ENCODE results near the gene LMOD2. TPM values are rescaled to one million over a fixed set of nuclear protein-coding genes. Genes with fewer than 3 reads are reported as not detected.
A peak's percentile ranks its signal among the peaks of the same experiment; 100 is the strongest.

The LMOD2 gene
- total and polyA plus RNA-seq, 2 donors (not counting 3 experiments of a cell fraction or from before 2014, with no cell fraction given), result not detected

DNA sequence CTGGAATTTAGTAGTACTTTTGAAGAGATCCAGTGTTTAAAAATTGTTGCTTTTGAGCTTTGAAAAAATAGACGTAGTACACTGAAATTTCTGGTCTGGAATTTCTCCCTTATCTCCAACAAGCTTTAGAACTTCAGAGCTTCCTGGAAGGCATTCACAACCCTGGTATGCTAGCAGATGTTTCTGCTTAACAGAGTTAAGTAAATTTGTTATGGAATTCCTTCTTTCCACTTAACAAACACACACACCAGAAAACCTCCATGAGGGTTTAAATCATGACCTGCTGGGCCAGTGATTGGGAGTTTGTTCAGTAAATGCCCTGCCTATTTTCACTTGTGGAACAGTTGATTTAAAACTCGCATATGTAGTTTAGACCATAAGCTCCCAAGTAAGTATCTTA is 40.3 kb upstream of the LMOD2 start:
- TF ChIP-seq, protein P1, sequence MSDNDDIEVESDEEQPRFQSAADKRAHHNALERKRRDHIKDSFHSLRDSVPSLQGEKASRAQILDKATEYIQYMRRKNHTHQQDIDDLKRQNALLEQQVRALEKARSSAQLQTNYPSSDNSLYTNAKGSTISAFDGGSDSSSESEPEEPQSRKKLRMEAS (IDR thresholded peaks at IDR 0.05; ENCODE audit: insufficient read depth, insufficient read length), result no peak
- TF ChIP-seq EZH2 (IDR thresholded peaks at IDR 0.05; ENCODE audit: borderline replicate concordance, low read depth, low read length, severe bottlenecking) (no peak), FOS (IDR thresholded peaks at IDR 0.05; ENCODE audit: borderline replicate concordance, insufficient read depth, low read length) (no peak), POLR2AphosphoS5 (IDR thresholded peaks at IDR 0.05; ENCODE audit: insufficient read depth, low read depth, low read length) (no peak), JUN (IDR thresholded peaks at IDR 0.05; ENCODE audit: borderline replicate concordance, insufficient read depth, insufficient read length, low read depth) (no peak)
- TF ChIP-seq, protein P2, sequence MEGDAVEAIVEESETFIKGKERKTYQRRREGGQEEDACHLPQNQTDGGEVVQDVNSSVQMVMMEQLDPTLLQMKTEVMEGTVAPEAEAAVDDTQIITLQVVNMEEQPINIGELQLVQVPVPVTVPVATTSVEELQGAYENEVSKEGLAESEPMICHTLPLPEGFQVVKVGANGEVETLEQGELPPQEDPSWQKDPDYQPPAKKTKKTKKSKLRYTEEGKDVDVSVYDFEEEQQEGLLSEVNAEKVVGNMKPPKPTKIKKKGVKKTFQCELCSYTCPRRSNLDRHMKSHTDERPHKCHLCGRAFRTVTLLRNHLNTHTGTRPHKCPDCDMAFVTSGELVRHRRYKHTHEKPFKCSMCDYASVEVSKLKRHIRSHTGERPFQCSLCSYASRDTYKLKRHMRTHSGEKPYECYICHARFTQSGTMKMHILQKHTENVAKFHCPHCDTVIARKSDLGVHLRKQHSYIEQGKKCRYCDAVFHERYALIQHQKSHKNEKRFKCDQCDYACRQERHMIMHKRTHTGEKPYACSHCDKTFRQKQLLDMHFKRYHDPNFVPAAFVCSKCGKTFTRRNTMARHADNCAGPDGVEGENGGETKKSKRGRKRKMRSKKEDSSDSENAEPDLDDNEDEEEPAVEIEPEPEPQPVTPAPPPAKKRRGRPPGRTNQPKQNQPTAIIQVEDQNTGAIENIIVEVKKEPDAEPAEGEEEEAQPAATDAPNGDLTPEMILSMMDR (IDR thresholded peaks at IDR 0.05; ENCODE audit: extremely low read depth in 1 of 2, insufficient read depth in 1 of 2, low read depth in 1 of 2, low read length in 2 of 2), result no peak

More for the DNA sequence above, 40.3 kb upstream of the LMOD2 start:
- Histone ChIP-seq H3K9me1 (replicated peaks; ENCODE audit: control insufficient read depth, extremely low read depth, insufficient read depth, low read length) (no peaks in the 10 kb centered on the region), H3K27me3 (ENCODE audit: control insufficient read depth in 2 of 2, insufficient read depth in 2 of 2, low read length in 2 of 2) (peaks cover 0 to 3% of the 10 kb centered on the region in 2 experiments), H3K4me2 (ENCODE audit: insufficient read depth, low read length) (no peak overlapping the region), H3K4me3 (replicated peaks in 1 of 3; ENCODE audit: insufficient read depth in 1 of 3, low read depth in 1 of 3, low read length in 3 of 3) (no peak overlapping the region), H3K9me3 (replicated peaks; ENCODE audit: control insufficient read depth, insufficient read depth, low read length) (no peaks in the 10 kb centered on the region), H3K79me2 (ENCODE audit: control insufficient read depth, insufficient read depth, low read length) (no peaks in the 10 kb centered on the region), H3K4me1 (ENCODE audit: control insufficient read depth, extremely low read depth, insufficient read depth, low read length) (no peaks in the 10 kb centered on the region), H2AFZ (ENCODE audit: low read depth, low read length) (no peak overlapping the region), H3K27ac (ENCODE audit: insufficient read depth, low read depth, low read length) (no peak overlapping the region), H3K36me3 (ENCODE audit: control insufficient read depth in 2 of 2, extremely low read depth in 1 of 2, insufficient read depth in 2 of 2, low read length in 2 of 2) (no peaks in the 10 kb centered on the region), H3K9ac (replicated peaks; ENCODE audit: extremely low read depth, insufficient read depth, low read length) (no peak overlapping the region), H4K20me1 (replicated peaks; ENCODE audit: control insufficient read depth, extremely low read depth, insufficient read depth, low read length) (no peaks in the 10 kb centered on the region)
- intact Hi-C loops (cut with micrococcal nuclease) (no loop called here), dilution Hi-C loops (cut with MboI; ENCODE audit: extremely low pct_ligation_motif_present, low sequenced_read_pairs) (no loop called here)
- no peak for FAIRE-seq
- CTCF ChIA-PET, result interaction anchor here (1.5 to 1.8 kb wide), 2 partner anchors 34 to 121 kb away, joined by 5 to 6 read pairs; no protein-coding TSS in a partner anchor
- no TSS peak for BruUV-seq (replicated peaks)
- DNase-seq (ENCODE audit: low read depth, low spot score), result peak; percentile 36
- POLR2A ChIA-PET, result no interaction called here
